Upper lobe of right lung (tissue), 1 donor: ENCODE results near the gene GRWD1. TPM values are rescaled to one million over a fixed set of nuclear protein-coding genes. Genes with fewer than 3 reads are reported as not detected.
"Not testable (repeated sequence)": the region's sequence is repeated elsewhere in the genome, so short reads cannot be mapped to it uniquely, and the experiment has no call there.

Experiments
- ATAC-seq: fragments of 200-7000 bp; cut with Tn5 transposase; one replicate; pipeline ENCODE4 v1.9.1; 2020; ENCODE audit warnings: mild to moderate bottlenecking, moderate library complexity
- DNase-seq: peaks from one replicate; pipeline ENCODE4 v3.0.0-alpha.2; 2020
- H3K27ac ChIP-seq: fragments of 200-600 bp; one replicate; pipeline ENCODE4 v1.8.0; 2022
- H3K27me3 ChIP-seq: fragments of 200-600 bp; one replicate; pipeline ENCODE4 v1.8.0; 2022; ENCODE audit warnings: mild to moderate bottlenecking
- H3K36me3 ChIP-seq: fragments of 200-600 bp; one replicate; pipeline ENCODE4 v1.8.0; 2022
- H3K4me1 ChIP-seq: fragments of 200-600 bp; one replicate; pipeline ENCODE4 v1.8.0; 2022
- H3K4me3 ChIP-seq: fragments of 200-600 bp; one replicate; pipeline ENCODE4 v1.8.0; 2022; ENCODE audit warnings: mild to moderate bottlenecking
- H3K9me3 ChIP-seq: fragments of 200-600 bp; one replicate; pipeline ENCODE4 v1.8.0; 2022
- intact Hi-C: fragments of 100-400 bp; cut with DNase I; formaldehyde crosslinking; loops from one replicate; pipeline ENCODE4 v1.11.0; 2022
- total RNA-seq: library from RNA; stranded (reverse); fragmentation: NEBNext Ultra II Directional; extraction: Animal tissue kit (Norgen Biotek cat#: 25700); gene quantifications from one replicate; pipeline ENCODE4 v1.2.1, GENCODE V29; 2021
- TF ChIP-seq, protein P1 (sequence below): fragments of 200-600 bp; IDR thresholded peaks from one replicate; pipeline ENCODE4 v1.8.0; 2022; ENCODE audit warnings: antibody characterized with exemption
- donor health status: DM: no; HTN: yes; CAD: no; lungs with severe emphysema.

GRWD1 gene
- total RNA-seq, 1 donor from 2014 or later: 27.1 TPM

DNA sequence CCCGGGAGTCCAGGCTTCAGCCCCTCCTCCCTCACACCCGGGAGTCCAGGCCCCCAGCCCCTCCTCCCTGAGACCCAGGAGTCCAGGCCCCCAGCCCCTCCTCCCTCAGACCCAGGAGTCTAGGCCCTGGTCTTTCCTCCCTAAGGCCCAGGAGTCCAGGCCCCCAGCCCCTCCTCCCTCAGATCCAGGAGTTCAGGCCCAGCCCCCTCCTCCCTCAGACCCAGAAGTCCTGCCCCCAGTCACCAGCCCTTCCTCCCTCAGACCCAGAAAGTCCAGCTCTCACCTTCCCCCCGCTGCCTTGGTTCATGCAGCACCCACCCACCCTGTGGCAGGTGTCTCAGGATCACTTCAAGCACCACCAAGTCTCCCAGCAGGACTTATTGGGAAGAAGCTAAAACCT, 37.5 kb downstream of the GRWD1 start:
- intact Hi-C loops: no loop called here
- no peak for ATAC-seq
- TF ChIP-seq, protein P1, sequence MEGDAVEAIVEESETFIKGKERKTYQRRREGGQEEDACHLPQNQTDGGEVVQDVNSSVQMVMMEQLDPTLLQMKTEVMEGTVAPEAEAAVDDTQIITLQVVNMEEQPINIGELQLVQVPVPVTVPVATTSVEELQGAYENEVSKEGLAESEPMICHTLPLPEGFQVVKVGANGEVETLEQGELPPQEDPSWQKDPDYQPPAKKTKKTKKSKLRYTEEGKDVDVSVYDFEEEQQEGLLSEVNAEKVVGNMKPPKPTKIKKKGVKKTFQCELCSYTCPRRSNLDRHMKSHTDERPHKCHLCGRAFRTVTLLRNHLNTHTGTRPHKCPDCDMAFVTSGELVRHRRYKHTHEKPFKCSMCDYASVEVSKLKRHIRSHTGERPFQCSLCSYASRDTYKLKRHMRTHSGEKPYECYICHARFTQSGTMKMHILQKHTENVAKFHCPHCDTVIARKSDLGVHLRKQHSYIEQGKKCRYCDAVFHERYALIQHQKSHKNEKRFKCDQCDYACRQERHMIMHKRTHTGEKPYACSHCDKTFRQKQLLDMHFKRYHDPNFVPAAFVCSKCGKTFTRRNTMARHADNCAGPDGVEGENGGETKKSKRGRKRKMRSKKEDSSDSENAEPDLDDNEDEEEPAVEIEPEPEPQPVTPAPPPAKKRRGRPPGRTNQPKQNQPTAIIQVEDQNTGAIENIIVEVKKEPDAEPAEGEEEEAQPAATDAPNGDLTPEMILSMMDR: no peak
- no peak overlapping the region for H3K4me3 ChIP-seq
- H3K9me3 ChIP-seq: no peaks in the 10 kb centered on the region
- peaks cover under 1% of the 10 kb centered on the region for H3K36me3 ChIP-seq
- DNase-seq: no peak
- no peak overlapping the region for H3K27ac ChIP-seq
- H3K4me1 ChIP-seq: peaks cover 19% of the 10 kb centered on the region
- no peaks in the 10 kb centered on the region for H3K27me3 ChIP-seq

DNA sequence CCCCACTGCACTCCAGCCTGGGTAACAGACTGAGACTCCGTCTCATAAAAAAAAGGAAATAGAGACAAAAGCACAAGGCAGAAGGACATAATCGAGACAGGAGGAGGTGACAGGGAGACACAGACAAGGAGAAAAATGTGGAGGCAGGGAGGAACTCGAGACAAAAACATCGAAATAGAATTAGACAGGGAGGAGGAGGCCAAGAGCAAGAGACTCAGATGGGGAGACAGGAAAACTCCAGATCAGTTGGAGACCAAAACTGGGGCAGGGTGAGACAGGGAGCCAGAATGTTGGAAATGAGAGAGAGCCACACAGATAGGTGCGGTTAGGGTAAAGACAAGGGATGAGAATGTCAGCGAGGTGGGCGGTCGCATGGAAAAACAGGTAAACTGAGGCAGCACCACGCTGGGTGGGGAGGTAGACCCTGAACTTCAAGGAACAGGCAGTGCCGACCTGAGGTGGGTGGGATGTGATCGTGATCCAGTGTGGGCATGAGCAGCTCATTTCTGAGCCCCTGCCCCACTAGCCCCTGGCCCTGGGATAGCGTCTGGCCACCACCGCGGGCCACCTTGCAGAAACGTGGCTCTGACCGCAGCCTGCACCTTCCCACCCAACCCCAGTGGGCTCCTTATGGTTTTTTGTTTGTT, 38.6 kb downstream of the GRWD1 start:
- intact Hi-C loops: no loop called here
- ATAC-seq (no peak), DNase-seq (no peak)
- no peak overlapping the region for H3K4me3 ChIP-seq
- TF ChIP-seq, protein P1: no peak
- no peak overlapping the region for H3K27ac ChIP-seq
- H3K9me3 ChIP-seq: no peaks in the 10 kb centered on the region
- no peaks in the 10 kb centered on the region for H3K27me3 ChIP-seq
- H3K36me3 ChIP-seq: no peaks in the 10 kb centered on the region
- H3K4me1 ChIP-seq: peaks cover 19% of the 10 kb centered on the region

DNA sequence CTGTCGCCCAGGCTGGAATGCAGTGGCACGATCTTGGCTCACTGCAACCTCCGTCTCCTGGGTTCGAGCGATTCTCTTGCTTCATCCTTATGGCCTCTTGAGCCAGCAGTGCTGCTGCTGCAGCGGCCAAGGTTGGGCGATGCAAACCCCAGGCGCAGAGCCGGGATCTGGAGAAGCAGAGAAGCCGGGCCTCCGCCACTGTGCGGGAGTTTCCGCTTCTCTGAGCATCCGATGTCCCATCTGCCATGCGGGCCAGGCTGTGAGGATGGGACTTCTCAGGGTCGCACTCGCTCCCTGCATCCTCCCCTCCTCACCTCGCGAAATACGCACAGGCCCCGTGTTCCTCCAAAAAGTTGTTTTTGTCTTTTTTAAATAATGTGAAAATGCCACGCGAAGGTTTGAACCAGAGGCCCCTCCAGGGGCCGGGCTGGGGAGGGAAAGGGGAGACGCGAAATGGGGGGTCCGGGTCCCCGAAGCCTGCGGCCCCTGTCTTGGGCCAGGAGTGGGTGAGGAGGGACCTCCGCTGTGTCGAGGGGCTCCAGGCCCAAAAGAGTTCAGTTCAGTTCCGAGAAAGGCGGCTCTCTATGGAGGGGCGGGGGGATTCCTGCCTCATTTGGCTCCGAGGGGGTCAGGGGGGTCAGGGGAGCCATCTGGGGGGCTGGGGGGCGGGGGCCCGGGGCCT, 39.3 kb downstream of the GRWD1 start:
- no peak for DNase-seq
- H3K36me3 ChIP-seq: no peaks in the 10 kb centered on the region
- H3K9me3 ChIP-seq: no peaks in the 10 kb centered on the region
- peaks cover 17% of the 10 kb centered on the region for H3K4me1 ChIP-seq
- no peaks in the 10 kb centered on the region for H3K27me3 ChIP-seq
- H3K4me3 ChIP-seq: no peak overlapping the region
- no peak overlapping the region for H3K27ac ChIP-seq
- no peak for ATAC-seq
- TF ChIP-seq, protein P1: no peak
- intact Hi-C loops: no loop called here

DNA sequence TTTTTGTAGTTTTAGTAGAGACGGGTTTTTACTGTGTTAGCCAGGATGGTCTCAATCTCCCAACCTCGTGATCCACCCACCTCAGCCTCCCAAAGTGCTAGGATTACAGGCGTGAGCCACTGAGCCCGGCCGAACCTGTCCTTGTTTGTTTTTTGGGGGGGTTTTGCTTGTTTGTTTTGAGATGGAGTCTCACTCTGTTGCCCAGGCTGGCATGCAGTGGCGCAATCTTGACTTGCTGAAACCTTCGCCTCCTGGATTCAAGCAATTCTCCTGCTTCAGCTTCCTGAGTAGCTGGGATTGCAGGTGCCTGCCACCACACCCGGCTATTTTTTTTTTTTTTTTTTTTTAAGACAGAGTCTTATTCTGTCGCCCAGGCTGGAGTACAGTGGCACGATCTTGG, 40.9 kb downstream of the GRWD1 start:
- H3K4me1 ChIP-seq, H3K27me3 ChIP-seq, H3K36me3 ChIP-seq, DNase-seq, intact Hi-C loops, H3K4me3 ChIP-seq, H3K27ac ChIP-seq, H3K9me3 ChIP-seq, ATAC-seq: not testable (repeated sequence)

DNA sequence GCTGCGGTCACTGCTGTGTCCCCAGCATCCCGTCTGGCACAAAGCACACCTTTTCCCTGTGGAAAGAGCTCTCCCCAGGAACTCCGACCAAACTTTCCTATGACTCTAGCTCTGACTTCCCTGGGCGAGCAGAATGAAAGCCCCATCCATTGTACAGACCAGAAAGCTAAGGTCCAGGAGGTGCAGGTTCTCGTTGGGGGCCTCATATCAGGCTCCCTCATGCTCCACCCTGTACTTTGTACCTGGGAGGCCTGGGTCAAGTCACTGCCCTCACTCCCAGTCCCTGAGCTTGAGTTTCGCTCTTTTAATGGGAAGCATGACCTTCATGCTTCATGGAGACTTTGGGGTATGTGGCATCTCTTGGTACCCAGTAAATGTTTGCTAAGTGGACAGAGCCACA, 41.8 kb downstream of the GRWD1 start:
- peaks cover 12% of the 10 kb centered on the region for H3K4me1 ChIP-seq
- H3K36me3 ChIP-seq: no peaks in the 10 kb centered on the region
- H3K4me3 ChIP-seq: no peak overlapping the region
- no peak for ATAC-seq
- intact Hi-C loops: no loop called here
- no peak for DNase-seq
- TF ChIP-seq, protein P1: no peak
- no peaks in the 10 kb centered on the region for H3K27me3 ChIP-seq
- H3K9me3 ChIP-seq: no peaks in the 10 kb centered on the region
- H3K27ac ChIP-seq: no peak overlapping the region

DNA sequence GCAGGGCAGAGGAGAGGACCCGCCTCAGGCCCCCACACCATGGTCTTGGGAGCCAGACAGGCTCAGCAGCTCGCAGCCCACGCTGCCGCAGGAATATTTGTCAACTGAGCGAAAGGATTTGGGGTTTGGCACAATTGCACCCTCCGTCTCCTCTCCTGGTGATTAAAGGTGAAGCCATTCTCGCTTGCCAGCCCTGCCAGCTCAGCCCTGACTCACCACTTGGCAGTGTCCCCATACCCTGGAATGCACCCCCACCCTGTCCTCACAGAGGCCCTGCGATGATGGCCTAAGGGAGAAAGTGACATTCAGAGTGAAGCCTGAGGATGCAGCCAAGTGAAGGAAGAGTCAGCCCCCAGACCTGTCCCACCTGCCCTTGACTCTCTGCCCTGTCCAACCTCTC, 42.2 kb downstream of the GRWD1 start:
- Histone ChIP-seq H3K36me3 (no peaks in the 10 kb centered on the region), H3K27me3 (no peaks in the 10 kb centered on the region), H3K4me1 (peaks cover 12% of the 10 kb centered on the region), H3K4me3 (no peak overlapping the region), H3K9me3 (no peaks in the 10 kb centered on the region), H3K27ac (no peak overlapping the region)
- peak; percentile 49 for ATAC-seq
- intact Hi-C loops: no loop called here
- peak; percentile 86 for DNase-seq
- TF ChIP-seq, protein P1: no peak

DNA sequence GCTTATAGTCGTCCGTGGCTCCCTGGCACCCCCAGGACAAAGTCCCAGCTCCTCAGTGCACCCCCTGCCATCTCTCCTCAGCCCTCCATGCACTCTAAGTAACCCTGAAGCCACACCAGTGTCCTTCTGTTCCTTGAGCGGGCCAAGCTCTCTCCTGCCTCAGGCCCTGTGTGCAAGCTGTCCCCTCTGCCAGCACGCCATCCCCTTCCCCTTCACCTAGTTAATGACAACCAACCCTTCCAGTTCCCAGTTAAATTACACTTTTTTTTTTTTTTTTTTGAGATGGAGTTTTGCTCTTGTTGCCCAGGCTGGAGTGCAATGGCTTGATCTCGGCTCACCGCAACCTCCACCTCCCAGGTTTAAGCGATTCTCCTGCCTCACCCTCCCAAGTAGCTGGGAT, 42.7 kb downstream of the GRWD1 start:
- ATAC-seq: not testable (repeated sequence)

More for the DNA sequence above, 42.7 kb downstream of the GRWD1 start:
- H3K27ac ChIP-seq, intact Hi-C loops, H3K9me3 ChIP-seq, H3K27me3 ChIP-seq, H3K4me3 ChIP-seq, DNase-seq, H3K36me3 ChIP-seq: not testable (repeated sequence)
- H3K4me1 ChIP-seq: peaks cover 12% of the 10 kb centered on the region
